Hepatocyte (in vitro differentiated cells): Measurements from ENCODE around the gene DHTKD1. TPM values are rescaled to one million over a fixed set of nuclear protein-coding genes. Genes with fewer than 3 reads are reported as not detected.

Experiments
- DNase-seq: peaks from one replicate; pipeline ENCODE4 v3.0.0-alpha.2; 2016; ENCODE audit warnings: low spot score
- H2AFZ ChIP-seq: fragments of 200-600 bp; sonication (generic); 2 replicates; pipeline ENCODE4 v1.6.0; 2016; ENCODE audit warnings: antibody characterized with exemption, mild to moderate bottlenecking
- H3K27ac ChIP-seq: fragments of 200-600 bp; sonication (generic); 2 replicates; pipeline ENCODE4 v1.5.1; 2016; ENCODE audit warnings: mild to moderate bottlenecking
- H3K27me3 ChIP-seq: fragments of 200-600 bp; sonication (generic); 2 replicates; pipeline ENCODE4 v1.6.1; 2016
- H3K36me3 ChIP-seq: fragments of 200-600 bp; sonication (generic); replicated peaks from 2 replicates; pipeline ENCODE4 v1.5.1; 2016; ENCODE audit warnings: low read depth; ENCODE audit not compliant: insufficient read depth
- H3K4me1 ChIP-seq: fragments of 200-600 bp; sonication (generic); 2 replicates; pipeline ENCODE4 v1.5.1; 2016; ENCODE audit warnings: mild to moderate bottlenecking, moderate library complexity; ENCODE audit not compliant: insufficient read depth
- H3K4me2 ChIP-seq: fragments of 200-600 bp; sonication (generic); 2 replicates; pipeline ENCODE4 v1.6.0; 2016
- H3K4me3 ChIP-seq: fragments of 200-600 bp; sonication (generic); 2 replicates; pipeline ENCODE4 v1.5.1; 2016; ENCODE audit warnings: mild to moderate bottlenecking
- H3K79me2 ChIP-seq: fragments of 200-600 bp; sonication (generic); 2 replicates; pipeline ENCODE4 v1.6.0; 2017; ENCODE audit warnings: mild to moderate bottlenecking
- H3K9me2 ChIP-seq: fragments of 200-600 bp; sonication (generic); replicated peaks from 2 replicates; pipeline ENCODE4 v1.6.0; 2017; ENCODE audit warnings: mild to moderate bottlenecking; ENCODE audit not compliant: insufficient read depth
- H3K9me3 ChIP-seq: fragments of 200-600 bp; sonication (generic); 2 replicates; pipeline ENCODE4 v1.5.1; 2016; ENCODE audit warnings: low read depth, mild to moderate bottlenecking
- H4K20me1 ChIP-seq: fragments of 200-600 bp; sonication (generic); 2 replicates; pipeline ENCODE4 v1.6.0; 2016; ENCODE audit warnings: mild to moderate bottlenecking; ENCODE audit not compliant: insufficient read depth, poor library complexity, severe bottlenecking
- EZH2 ChIP-seq: fragments of 200-600 bp; sonication (generic); IDR thresholded peaks from 2 replicates; pipeline ENCODE4 v1.6.1; 2016; ENCODE audit warnings: antibody characterized with exemption, mild to moderate bottlenecking, borderline replicate concordance
- EZH2phosphoT487 ChIP-seq: fragments of 200-600 bp; sonication (generic); IDR thresholded peaks from one replicate; pipeline ENCODE4 v1.6.1; 2018; ENCODE audit warnings: antibody characterized with exemption, mild to moderate bottlenecking, low read depth, moderate library complexity; ENCODE audit not compliant: unreplicated experiment, severe bottlenecking
- WGBS: methylation state at CpG from one replicate; pipeline ENCODE4 v1.1.6; 2016; ENCODE audit warnings: low lambda C conversion rate; ENCODE audit errors: missing lambda C conversion rate; 5-methylcytosine and 5-hydroxymethylcytosine counted together
- polyA plus RNA-seq: library from polyadenylated mRNA; unstranded; fragments of >200 nt; fragmentation: Nextera tagmentation; extraction: Ambion mirVana; gene quantifications from 2 replicates; pipeline ENCODE4 v1.2.1, GENCODE V29; 2016
- total RNA-seq: library from RNA; depleted of rRNA; stranded (reverse); fragments of >200 nt; gene quantifications from 2 replicates; pipeline ENCODE4 v1.2.3, GENCODE V29; 2014
- TF ChIP-seq, protein P1 (sequence below): fragments of 200-600 bp; sonication (generic); IDR thresholded peaks from 2 replicates; pipeline ENCODE4 v1.5.1; 2016; ENCODE audit warnings: antibody characterized with exemption, mild to moderate bottlenecking; ENCODE audit not compliant: poor library complexity

The DHTKD1 gene
- total and polyA plus RNA-seq, 2 experiments from 2014 or later, result 22.8 to 23.8 TPM

DNA sequence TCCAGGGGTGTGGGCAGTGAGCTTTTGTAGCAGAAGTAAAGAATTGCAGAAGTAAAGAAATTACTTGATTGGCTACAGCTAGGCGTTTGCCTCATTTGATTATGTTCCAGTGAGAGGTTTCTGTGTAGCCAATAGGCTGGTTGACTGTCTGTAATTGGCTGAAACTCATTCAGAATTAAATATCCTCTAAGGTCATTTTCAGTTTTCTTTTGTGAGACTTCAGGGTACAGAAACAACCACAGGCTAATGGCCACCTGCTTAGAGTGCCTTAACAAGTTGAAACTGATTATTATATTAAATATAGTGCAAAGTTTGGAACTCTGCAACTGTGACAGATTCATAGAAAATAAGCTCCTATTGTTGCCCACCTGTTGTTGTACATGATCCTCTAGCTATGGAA is 71.3 kb downstream of the DHTKD1 start:
- 100% methylated on average over 1 of the region's 1 CpG for WGBS

DNA sequence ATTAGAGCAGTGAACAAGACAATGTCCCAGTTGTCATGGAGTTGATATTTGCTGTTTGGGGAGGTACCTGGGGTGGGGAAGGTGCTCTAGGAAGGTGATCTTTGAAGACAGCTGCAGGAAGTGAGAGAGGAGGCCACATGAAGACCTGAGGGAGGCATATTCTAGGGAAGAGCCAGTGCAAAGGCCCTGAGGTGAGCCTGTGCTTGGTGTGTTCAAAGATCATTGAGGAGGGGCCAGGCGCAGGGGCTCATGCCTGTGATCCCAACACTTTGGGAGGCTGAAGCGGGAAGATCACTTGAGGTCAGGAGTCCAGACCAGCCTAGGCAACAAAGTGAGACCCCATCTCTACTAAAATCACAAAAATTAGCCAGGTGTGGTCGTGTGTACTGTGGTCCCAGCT is 75.8 kb downstream of the DHTKD1 start:
- Histone ChIP-seq H3K27me3 (no peaks in the 10 kb centered on the region), H2AFZ (no peak overlapping the region), H4K20me1 (no peaks in the 10 kb centered on the region), H3K4me2 (no peak overlapping the region), H3K4me3 (no peak overlapping the region), H3K9me3 (no peaks in the 10 kb centered on the region), H3K9me2 (no peaks in the 10 kb centered on the region), H3K36me3 (no peaks in the 10 kb centered on the region), H3K4me1 (no peaks in the 10 kb centered on the region), H3K27ac (no peak overlapping the region), H3K79me2 (no peaks in the 10 kb centered on the region)
- DNase-seq, result no peak
- no peak for TF ChIP-seq EZH2
- TF ChIP-seq EZH2phosphoT487, result no peak
- TF ChIP-seq, protein P1, sequence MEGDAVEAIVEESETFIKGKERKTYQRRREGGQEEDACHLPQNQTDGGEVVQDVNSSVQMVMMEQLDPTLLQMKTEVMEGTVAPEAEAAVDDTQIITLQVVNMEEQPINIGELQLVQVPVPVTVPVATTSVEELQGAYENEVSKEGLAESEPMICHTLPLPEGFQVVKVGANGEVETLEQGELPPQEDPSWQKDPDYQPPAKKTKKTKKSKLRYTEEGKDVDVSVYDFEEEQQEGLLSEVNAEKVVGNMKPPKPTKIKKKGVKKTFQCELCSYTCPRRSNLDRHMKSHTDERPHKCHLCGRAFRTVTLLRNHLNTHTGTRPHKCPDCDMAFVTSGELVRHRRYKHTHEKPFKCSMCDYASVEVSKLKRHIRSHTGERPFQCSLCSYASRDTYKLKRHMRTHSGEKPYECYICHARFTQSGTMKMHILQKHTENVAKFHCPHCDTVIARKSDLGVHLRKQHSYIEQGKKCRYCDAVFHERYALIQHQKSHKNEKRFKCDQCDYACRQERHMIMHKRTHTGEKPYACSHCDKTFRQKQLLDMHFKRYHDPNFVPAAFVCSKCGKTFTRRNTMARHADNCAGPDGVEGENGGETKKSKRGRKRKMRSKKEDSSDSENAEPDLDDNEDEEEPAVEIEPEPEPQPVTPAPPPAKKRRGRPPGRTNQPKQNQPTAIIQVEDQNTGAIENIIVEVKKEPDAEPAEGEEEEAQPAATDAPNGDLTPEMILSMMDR, result no peak
- WGBS, result 100% methylated on average over 3 of the region's 3 CpGs

More for the DNA sequence above, 71.3 kb downstream of the DHTKD1 start:
- Histone ChIP-seq H2AFZ (no peak overlapping the region), H3K4me3 (no peak overlapping the region), H3K36me3 (no peaks in the 10 kb centered on the region), H3K4me2 (no peak overlapping the region), H3K9me3 (no peaks in the 10 kb centered on the region), H3K9me2 (no peaks in the 10 kb centered on the region), H3K4me1 (no peaks in the 10 kb centered on the region), H3K27me3 (no peaks in the 10 kb centered on the region), H3K27ac (no peak overlapping the region), H3K79me2 (no peaks in the 10 kb centered on the region), H4K20me1 (no peaks in the 10 kb centered on the region)
- TF ChIP-seq, protein P1, result no peak
- TF ChIP-seq EZH2phosphoT487 (no peak), EZH2 (no peak)
- no peak for DNase-seq

DNA sequence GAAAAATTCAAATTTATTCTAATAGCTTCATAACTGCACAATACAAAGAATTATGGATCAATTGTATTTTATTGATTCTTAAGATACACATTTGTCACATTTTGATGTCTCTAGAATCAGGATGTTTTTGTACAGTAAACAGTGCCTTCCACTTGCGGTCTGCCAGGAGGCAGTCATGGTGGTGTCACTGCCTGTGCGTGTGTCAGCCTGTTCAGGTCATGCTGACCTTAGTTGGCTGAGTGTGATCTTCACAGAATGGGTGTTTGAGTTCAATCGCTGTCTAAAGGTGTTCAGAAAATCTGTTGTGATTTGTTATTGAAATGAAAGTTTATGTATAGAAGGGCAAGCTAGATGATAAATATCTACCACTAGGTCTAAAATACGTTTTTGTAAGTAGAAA is 81.4 kb downstream of the DHTKD1 start:
- H3K9me2 ChIP-seq, result no peaks in the 10 kb centered on the region
- no peak overlapping the region for H3K27ac ChIP-seq
- H4K20me1 ChIP-seq, result no peaks in the 10 kb centered on the region
- DNase-seq, result no peak
- H3K4me3 ChIP-seq, result no peak overlapping the region
- TF ChIP-seq, protein P1, result no peak
- no peak for TF ChIP-seq EZH2
- TF ChIP-seq EZH2phosphoT487, result no peak
- H3K4me1 ChIP-seq, result no peaks in the 10 kb centered on the region
- no peaks in the 10 kb centered on the region for H3K79me2 ChIP-seq
- WGBS, result 81% methylated on average over 4 of the region's 4 CpGs
- no peak overlapping the region for H3K4me2 ChIP-seq
- no peaks in the 10 kb centered on the region for H3K9me3 ChIP-seq
- no peak overlapping the region for H2AFZ ChIP-seq
- no peaks in the 10 kb centered on the region for H3K27me3 ChIP-seq
- H3K36me3 ChIP-seq, result no peaks in the 10 kb centered on the region

DNA sequence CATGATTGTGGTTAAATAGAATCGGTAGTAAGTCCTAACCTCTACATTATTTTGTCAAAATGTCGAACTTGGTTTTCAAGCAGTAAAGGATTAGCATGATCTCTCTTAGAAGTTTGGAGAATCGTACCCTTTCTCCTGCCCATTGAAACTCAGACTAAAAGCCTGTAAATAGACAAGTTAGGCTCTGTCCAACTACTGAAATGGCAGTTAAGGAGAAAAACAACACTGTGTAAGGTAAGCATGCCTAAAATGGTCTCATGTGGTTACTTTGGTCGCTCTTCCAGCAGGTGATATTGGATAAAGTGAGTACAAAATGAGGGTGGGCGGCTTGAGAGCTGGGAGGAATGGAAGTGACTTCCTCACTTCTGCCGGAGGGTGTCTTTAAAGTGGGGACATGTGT is 85.8 kb downstream of the DHTKD1 start:
- no peaks in the 10 kb centered on the region for H3K36me3 ChIP-seq
- no peaks in the 10 kb centered on the region for H3K9me2 ChIP-seq
- TF ChIP-seq EZH2 (no peak), EZH2phosphoT487 (no peak)
- TF ChIP-seq, protein P1, result no peak
- H2AFZ ChIP-seq, result no peak overlapping the region
- H3K27ac ChIP-seq, result no peak overlapping the region
- H3K4me2 ChIP-seq, result no peak overlapping the region
- 85% methylated on average over 6 of the region's 6 CpGs for WGBS
- H3K27me3 ChIP-seq, result no peaks in the 10 kb centered on the region
- no peaks in the 10 kb centered on the region for H4K20me1 ChIP-seq
- no peaks in the 10 kb centered on the region for H3K79me2 ChIP-seq
- H3K4me3 ChIP-seq, result no peak overlapping the region
- no peaks in the 10 kb centered on the region for H3K9me3 ChIP-seq
- H3K4me1 ChIP-seq, result no peaks in the 10 kb centered on the region
- DNase-seq, result no peak
